AG04450 (cell line): Measurements from ENCODE around the gene DSP. TPM values are rescaled to one million over a fixed set of nuclear protein-coding genes. Genes with fewer than 3 reads are reported as not detected.

ENCODE experiments used
- CTCF ChIA-PET: fragments of 300-600, 350-600 bp; formaldehyde crosslinking; extraction: SDS; loops from one replicate; lab custom pipeline; 2022; ENCODE audit warnings: antibody characterized with exemption, inconsistent platforms; lab: Charles Lee
- POLR2A ChIA-PET: fragments of 350-600 bp; formaldehyde crosslinking; extraction: SDS; loops from one replicate; lab custom pipeline; 2021; ENCODE audit warnings: antibody characterized with exemption, inconsistent platforms; lab: Yijun Ruan, JAX
- DNase-seq: peaks from one replicate; pipeline ENCODE4 v3.0.0-alpha.2; 2011; ENCODE audit warnings: low read depth, low spot score
- H3K27ac ChIP-seq: one replicate; pipeline ENCODE4 v1.5.1; 2012; ENCODE audit warnings: low read depth, low read length, control low read depth
- H3K27me3 ChIP-seq: one replicate; pipeline ENCODE4 v1.6.0; 2012; ENCODE audit warnings: low read length; ENCODE audit not compliant: control insufficient read depth, insufficient read depth
- H3K4me3 ChIP-seq: 2 replicates; pipeline ENCODE4 v1.5.1; 2011; ENCODE audit warnings: mild to moderate bottlenecking, low read depth, low read length, control low read depth
- H3K9me3 ChIP-seq: 2 replicates; pipeline ENCODE4 v1.5.1; 2012; ENCODE audit warnings: low read length; ENCODE audit not compliant: control insufficient read depth, insufficient read depth
- polyA plus RNA-seq: library from polyadenylated mRNA; depleted of rRNA; stranded (reverse); fragments of >200 nt; gene quantifications from 2 replicates; pipeline ENCODE4 v1.2.3, GENCODE V29; 2011
- TF ChIP-seq, protein P1 (sequence below): IDR thresholded peaks from 2 replicates; pipeline ENCODE4 v1.5.1; 2011; ENCODE audit warnings: low read depth, low read length, control low read depth, inconsistent platforms

Gene DSP
- polyA plus RNA-seq, 1 experiment, result 3.6 TPM

DNA sequence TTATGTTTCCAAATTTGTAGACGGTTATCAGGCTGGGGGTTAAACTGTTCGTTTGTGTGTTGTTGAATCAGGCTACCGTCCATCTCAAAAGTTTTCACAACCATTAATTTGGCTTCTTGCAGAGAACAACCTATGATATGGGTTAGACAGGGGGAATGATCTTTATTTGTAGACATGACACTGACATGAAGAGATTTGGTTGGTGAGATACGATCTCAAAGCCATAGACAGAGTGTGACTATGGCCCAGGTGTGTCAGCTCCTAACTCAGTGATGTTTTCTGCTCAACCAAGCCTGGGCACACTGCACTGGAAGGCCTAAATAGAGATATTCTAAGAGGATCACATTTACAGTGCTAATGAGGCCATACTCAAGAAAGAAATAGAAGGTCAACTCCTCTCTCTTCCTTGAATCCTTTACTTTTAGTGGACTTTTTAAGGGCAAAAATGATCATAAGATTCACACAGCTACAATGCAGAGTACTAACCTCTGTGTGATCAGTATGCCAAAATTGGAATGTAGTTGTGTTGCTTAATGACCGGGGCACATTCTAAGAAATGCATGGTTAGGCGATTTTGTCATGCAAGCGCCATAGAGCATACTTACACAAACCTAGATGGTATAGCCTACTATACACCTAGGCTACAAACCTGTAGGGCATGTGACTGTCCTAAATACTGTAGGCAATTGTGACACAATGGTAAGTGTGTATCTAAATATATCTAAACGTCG lies 30.9 kb downstream of the DSP start:
- Histone ChIP-seq H3K9me3 (no peaks in the 10 kb centered on the region), H3K27me3 (no peaks in the 10 kb centered on the region), H3K4me3 (no peak overlapping the region), H3K27ac (no peak overlapping the region)
- DNase-seq, result no peak
- CTCF ChIA-PET, result interaction anchor here (0.6 kb wide), 1 partner anchor 335 kb away, joined by 3 read pairs; no protein-coding TSS in a partner anchor
- POLR2A ChIA-PET, result no interaction called here
- TF ChIP-seq, protein P1, sequence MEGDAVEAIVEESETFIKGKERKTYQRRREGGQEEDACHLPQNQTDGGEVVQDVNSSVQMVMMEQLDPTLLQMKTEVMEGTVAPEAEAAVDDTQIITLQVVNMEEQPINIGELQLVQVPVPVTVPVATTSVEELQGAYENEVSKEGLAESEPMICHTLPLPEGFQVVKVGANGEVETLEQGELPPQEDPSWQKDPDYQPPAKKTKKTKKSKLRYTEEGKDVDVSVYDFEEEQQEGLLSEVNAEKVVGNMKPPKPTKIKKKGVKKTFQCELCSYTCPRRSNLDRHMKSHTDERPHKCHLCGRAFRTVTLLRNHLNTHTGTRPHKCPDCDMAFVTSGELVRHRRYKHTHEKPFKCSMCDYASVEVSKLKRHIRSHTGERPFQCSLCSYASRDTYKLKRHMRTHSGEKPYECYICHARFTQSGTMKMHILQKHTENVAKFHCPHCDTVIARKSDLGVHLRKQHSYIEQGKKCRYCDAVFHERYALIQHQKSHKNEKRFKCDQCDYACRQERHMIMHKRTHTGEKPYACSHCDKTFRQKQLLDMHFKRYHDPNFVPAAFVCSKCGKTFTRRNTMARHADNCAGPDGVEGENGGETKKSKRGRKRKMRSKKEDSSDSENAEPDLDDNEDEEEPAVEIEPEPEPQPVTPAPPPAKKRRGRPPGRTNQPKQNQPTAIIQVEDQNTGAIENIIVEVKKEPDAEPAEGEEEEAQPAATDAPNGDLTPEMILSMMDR, result no peak

- Histone ChIP-seq H3K27ac (no peak overlapping the region), H3K4me3 (no peak overlapping the region), H3K9me3 (no peaks in the 10 kb centered on the region), H3K27me3 (no peaks in the 10 kb centered on the region)
- no peak for DNase-seq
- TF ChIP-seq, protein P1, result no peak
- POLR2A ChIA-PET, result interaction anchor here (0.7 kb wide), 1 partner anchor 230 kb away, joined by 3 read pairs; no protein-coding TSS in a partner anchor
- CTCF ChIA-PET, result interaction anchor here (1.8 kb wide), 1 partner anchor 10 kb away, joined by 3 read pairs; no protein-coding TSS in a partner anchor
Measured at GRCh38 chr6:7574500-7574899, 33.0 kb downstream of the DSP start.

- ChIA-PET CTCF (no interaction called here), POLR2A (no interaction called here)
- no peak for DNase-seq
- H3K27ac ChIP-seq, result no peak overlapping the region
- H3K27me3 ChIP-seq, result no peaks in the 10 kb centered on the region
- no peaks in the 10 kb centered on the region for H3K9me3 ChIP-seq
- TF ChIP-seq, protein P1, result no peak
- no peak overlapping the region for H3K4me3 ChIP-seq
Measured at GRCh38 chr6:7578516-7578915, 37.0 kb downstream of the DSP start.

DNA sequence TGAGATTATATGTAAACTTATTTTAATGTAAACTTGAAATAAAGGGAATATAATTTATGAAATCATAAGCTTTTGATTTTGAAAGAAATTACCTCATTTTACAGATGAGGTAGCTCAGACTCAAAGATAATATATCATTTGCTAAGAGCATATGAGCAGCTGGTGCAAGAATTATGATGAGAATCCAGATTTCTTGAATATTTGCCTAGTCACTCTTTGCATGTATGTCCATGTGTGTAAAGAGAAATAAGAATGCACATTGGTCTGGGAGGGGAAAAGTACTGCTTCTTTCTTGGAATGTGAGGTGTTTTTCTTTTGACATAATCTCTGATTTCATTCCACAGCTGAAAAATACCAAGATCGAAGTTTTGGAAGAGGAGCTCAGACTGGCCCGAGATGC lies 37.5 kb downstream of the DSP start:
- POLR2A ChIA-PET, result no interaction called here
- TF ChIP-seq, protein P1, result no peak
- CTCF ChIA-PET, result interaction anchor here (1.5 kb wide), 1 partner anchor 304 kb away, joined by 3 read pairs; no protein-coding TSS in a partner anchor
- Histone ChIP-seq H3K9me3 (no peaks in the 10 kb centered on the region), H3K27me3 (no peaks in the 10 kb centered on the region), H3K4me3 (no peak overlapping the region), H3K27ac (no peak overlapping the region)
- DNase-seq, result no peak

- Histone ChIP-seq H3K9me3 (no peaks in the 10 kb centered on the region), H3K27me3 (no peaks in the 10 kb centered on the region), H3K4me3 (no peak overlapping the region), H3K27ac (no peak overlapping the region)
- ChIA-PET CTCF (interaction anchor here (1.5 kb wide), 1 partner anchor 304 kb away, joined by 3 read pairs; no protein-coding TSS in a partner anchor), POLR2A (no interaction called here)
- TF ChIP-seq, protein P1, result no peak
- no peak for DNase-seq
Measured at GRCh38 chr6:7579851-7580250, 38.4 kb downstream of the DSP start.
